ENCODE measurements around the gene TERB1.

GRCh38 chr16:66834746-66835145 is 33.4 kb upstream of the TERB1 start:
- TF ChIP-seq CTCF (IDR thresholded peaks at IDR 0.05; ENCODE audit: poor library complexity, severe bottlenecking) (no peak), POLR2AphosphoS5 (IDR thresholded peaks at IDR 0.05) (no peak), TAF1 (IDR thresholded peaks at IDR 0.05; ENCODE audit: low read depth) (no peak), EZH2 (IDR thresholded peaks at IDR 0.05; ENCODE audit: borderline replicate concordance, insufficient read depth, low read length, poor library complexity, severe bottlenecking) (no peak)
